Measurements from ENCODE around the gene TRIM32.

Gene TRIM32

DNA sequence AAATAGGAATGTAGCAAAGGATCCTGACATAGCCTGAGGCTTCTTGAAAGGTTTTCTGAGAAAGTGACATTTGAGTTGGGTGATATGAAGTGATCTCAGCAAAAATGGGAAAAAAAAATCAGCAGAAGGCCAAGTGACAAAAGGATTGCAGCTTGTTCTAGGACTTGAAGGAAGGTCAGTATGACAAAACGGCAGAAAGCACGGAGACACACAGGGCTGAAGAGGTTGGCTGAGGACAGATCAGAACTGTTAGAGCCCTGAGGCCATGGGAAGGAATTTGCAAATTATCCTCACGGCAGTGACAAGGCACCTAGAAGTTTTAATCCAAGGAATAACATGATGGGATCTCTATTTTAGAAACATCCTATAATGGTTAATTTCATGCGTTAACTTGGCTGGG is 31.0 kb downstream of the TRIM32 start:
- DNase-seq (ENCODE audit: low read depth, low spot score) = no peak
- ChIA-PET CTCF (interaction anchor here (0.6 to 1.7 kb wide), 3 partner anchors 18 to 141 kb away, joined by 4 to 6 read pairs (median 4); no protein-coding TSS in a partner anchor), POLR2A (no interaction called here)
- TF ChIP-seq, protein P1, sequence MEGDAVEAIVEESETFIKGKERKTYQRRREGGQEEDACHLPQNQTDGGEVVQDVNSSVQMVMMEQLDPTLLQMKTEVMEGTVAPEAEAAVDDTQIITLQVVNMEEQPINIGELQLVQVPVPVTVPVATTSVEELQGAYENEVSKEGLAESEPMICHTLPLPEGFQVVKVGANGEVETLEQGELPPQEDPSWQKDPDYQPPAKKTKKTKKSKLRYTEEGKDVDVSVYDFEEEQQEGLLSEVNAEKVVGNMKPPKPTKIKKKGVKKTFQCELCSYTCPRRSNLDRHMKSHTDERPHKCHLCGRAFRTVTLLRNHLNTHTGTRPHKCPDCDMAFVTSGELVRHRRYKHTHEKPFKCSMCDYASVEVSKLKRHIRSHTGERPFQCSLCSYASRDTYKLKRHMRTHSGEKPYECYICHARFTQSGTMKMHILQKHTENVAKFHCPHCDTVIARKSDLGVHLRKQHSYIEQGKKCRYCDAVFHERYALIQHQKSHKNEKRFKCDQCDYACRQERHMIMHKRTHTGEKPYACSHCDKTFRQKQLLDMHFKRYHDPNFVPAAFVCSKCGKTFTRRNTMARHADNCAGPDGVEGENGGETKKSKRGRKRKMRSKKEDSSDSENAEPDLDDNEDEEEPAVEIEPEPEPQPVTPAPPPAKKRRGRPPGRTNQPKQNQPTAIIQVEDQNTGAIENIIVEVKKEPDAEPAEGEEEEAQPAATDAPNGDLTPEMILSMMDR (IDR thresholded peaks at IDR 0.05; ENCODE audit: insufficient read depth, low read length, missing control alignments) = no peak
- no peak overlapping the region for H3K4me3 ChIP-seq (ENCODE audit: low read depth, low read length)

DNA sequence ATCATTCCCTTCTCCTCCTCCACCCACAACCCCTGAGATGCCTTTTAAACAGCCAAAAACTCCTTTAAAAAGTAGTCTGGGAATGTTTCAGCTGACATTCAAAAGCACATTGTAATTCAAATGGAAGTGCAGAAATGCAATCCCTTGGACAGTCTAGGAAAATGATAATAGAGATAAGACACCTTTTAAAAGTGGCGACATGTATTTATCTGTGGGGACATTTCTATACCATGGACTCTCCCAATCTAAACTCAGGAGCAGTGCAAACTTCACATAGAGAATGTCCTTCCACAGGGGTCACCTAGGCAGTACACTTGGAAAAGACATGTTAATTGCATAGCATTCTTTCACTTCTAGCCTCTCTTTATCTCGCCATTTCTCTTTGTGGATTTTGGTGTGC is 33.0 kb downstream of the TRIM32 start:
- TF ChIP-seq, protein P1 (IDR thresholded peaks at IDR 0.05; ENCODE audit: insufficient read depth, low read length, missing control alignments) = no peak
- POLR2A ChIA-PET = no interaction called here
- CTCF ChIA-PET = interaction anchor here (2.7 kb wide), 1 partner anchor 17 kb away, joined by 10 read pairs; no protein-coding TSS in a partner anchor
- H3K4me3 ChIP-seq (ENCODE audit: low read depth, low read length) = no peak overlapping the region
- DNase-seq (ENCODE audit: low read depth, low spot score) = no peak

DNA sequence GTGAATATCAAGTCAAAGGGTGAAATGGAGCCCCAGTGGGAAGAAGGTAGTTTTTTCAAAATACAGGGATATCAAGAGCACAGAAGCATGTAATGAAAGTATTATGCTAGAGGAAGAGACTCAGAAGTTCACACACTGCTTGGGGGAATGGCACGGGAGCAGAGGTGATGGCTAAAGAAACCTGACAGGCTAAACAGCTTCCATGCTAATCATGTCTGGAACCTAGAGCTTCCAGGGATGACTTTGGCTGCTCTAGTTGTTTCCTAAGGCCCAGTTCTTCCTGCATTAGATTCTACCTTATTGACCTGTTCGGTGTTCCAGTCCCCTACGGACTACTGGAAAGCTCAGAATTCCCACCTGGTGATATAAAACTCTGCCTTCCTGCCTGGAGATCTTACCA is 34.3 kb downstream of the TRIM32 start:
- DNase-seq (ENCODE audit: low read depth, low spot score) = no peak
- ChIA-PET POLR2A (no interaction called here), CTCF (interaction anchor here (1.0 to 2.7 kb wide), 2 partner anchors 10 to 16 kb away, joined by 4 to 10 read pairs; no protein-coding TSS in a partner anchor)
- H3K4me3 ChIP-seq (ENCODE audit: low read depth, low read length) = no peak overlapping the region
- TF ChIP-seq, protein P1 (IDR thresholded peaks at IDR 0.05; ENCODE audit: insufficient read depth, low read length, missing control alignments) = no peak

DNA sequence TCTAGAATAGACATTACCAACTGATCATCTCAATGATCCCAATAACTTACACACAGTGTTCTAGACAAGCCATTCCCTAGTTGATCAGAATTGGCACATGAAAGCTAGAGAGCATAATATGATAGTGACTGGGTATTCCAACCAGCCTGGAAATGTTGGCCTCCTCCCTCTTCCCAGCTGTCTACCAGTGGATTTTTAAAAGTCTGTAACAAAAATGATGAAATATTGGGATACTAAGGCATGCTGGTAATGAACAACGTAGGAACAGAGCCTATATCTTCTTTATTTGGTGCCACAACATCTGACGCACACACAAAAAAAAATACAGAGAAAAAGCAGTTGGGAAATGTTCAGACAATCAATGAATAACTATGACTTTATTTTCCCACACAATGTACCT is 34.8 kb downstream of the TRIM32 start:
- H3K4me3 ChIP-seq (ENCODE audit: low read depth, low read length) = no peak overlapping the region
- DNase-seq (ENCODE audit: low read depth, low spot score) = no peak
- TF ChIP-seq, protein P1 (IDR thresholded peaks at IDR 0.05; ENCODE audit: insufficient read depth, low read length, missing control alignments) = no peak
- ChIA-PET POLR2A (no interaction called here), CTCF (interaction anchor here (1.0 to 2.7 kb wide), 2 partner anchors 10 to 15 kb away, joined by 4 to 10 read pairs; no protein-coding TSS in a partner anchor)

DNA sequence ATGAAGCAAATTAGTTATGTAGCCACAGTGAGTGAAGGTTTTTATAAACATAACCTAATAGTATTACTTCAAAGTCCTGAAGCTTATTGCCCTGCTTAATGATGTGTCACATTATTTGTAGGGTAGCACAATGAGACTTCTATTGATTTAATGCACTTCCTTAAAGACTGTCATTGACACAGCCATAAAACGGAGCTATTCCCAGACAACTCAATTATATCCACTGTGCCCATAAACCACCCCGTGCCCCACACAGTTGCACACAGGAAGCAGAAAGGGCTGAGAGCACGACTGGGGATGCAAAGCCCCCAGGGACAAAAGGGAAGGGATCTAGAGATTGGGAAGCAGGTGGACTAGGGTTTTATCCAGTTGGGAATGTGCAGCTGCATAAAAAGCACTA is 37.0 kb downstream of the TRIM32 start:
- CTCF ChIA-PET = interaction anchor here (3.8 to 6.8 kb wide), 2 partner anchors 13 to 136 kb away, joined by 11 to 58 read pairs; no protein-coding TSS in a partner anchor
- POLR2A ChIA-PET = no interaction called here
- H3K4me3 ChIP-seq (ENCODE audit: low read depth, low read length) = no peak overlapping the region
- TF ChIP-seq, protein P1 (IDR thresholded peaks at IDR 0.05; ENCODE audit: insufficient read depth, low read length, missing control alignments) = no peak
- no peak for DNase-seq (ENCODE audit: low read depth, low spot score)

DNA sequence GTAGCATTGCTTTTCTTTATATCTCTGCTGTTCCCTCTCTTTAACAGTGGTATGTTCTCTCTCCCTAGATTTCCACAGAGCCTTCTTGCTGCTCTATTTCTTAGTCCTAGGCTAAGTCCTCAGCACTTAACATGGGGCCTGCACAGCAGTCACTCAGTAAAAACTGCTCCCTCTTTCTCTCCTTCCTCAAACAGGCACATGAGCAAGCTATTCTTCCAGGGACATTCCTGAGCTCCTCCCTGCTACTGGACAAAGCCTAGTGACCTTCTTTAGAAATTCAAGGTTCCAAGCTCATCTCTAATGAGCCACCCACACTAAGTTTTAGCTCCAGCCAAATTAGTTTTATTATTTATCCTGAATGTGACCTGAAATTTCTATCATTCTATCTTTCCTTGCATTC is 39.5 kb downstream of the TRIM32 start:
- ChIA-PET POLR2A (no interaction called here), CTCF (interaction anchor here (3.8 to 6.8 kb wide), 2 partner anchors 10 to 134 kb away, joined by 11 to 58 read pairs; no protein-coding TSS in a partner anchor)
- TF ChIP-seq, protein P1 (IDR thresholded peaks at IDR 0.05; ENCODE audit: insufficient read depth, low read length, missing control alignments) = no peak

More for the DNA sequence above, 39.5 kb downstream of the TRIM32 start:
- DNase-seq (ENCODE audit: low read depth, low spot score) = no peak
- H3K4me3 ChIP-seq (ENCODE audit: low read depth, low read length) = no peak overlapping the region
